HL-60/S4 treated with phorbol 12-myristate 13-acetate at 8.2 ng/mL for 4 days and 3 days (cell line): ENCODE results near the gene SERPINB3.
"Not testable (repeated sequence)": the region's sequence is repeated elsewhere in the genome, so short reads cannot be mapped to it uniquely, and the experiment has no call there.

Source experiments
- in situ Hi-C: fragments of 300-500 bp; cut with MboI; formaldehyde crosslinking; loops from 2 replicates; pipeline ENCODE4 v1.15.0; 2022; ENCODE audit warnings: low sequenced_read_pairs

SERPINB3 gene

GRCh38 chr18:63661750-63662149, at the start of gene SERPINB3:
TSS of gene SERPINB3 (minus strand) at chr18:63661893. CDS start at chr18:63661216, 677 bp downstream.
- in situ Hi-C loops, result not testable (repeated sequence)

- in situ Hi-C loops, result no loop called here
These were observed 47.0 kb upstream of the SERPINB3 start for GRCh38 chr18:63708650-63709049.

GRCh38 chr18:63707816-63708215, 46.1 kb upstream of the SERPINB3 start:
- in situ Hi-C loops, result no loop called here

GRCh38 chr18:63705401-63705800, 43.7 kb upstream of the SERPINB3 start:
- in situ Hi-C loops, result no loop called here

- in situ Hi-C loops, result no loop called here
These were observed 41.0 kb upstream of the SERPINB3 start, which contains the start of gene SERPINB11 for GRCh38 chr18:63702660-63703059. TSS of gene SERPINB11 (plus strand) at chr18:63702960. CDS start at chr18:63710194, 7,234 bp downstream.

- in situ Hi-C loops, result no loop called here
These were observed 40.3 kb upstream of the SERPINB3 start for GRCh38 chr18:63701952-63702351.

- in situ Hi-C loops, result no loop called here
These were observed 38.8 kb upstream of the SERPINB3 start for GRCh38 chr18:63700501-63700900.

GRCh38 chr18:63697097-63697660, 35.5 kb upstream of the SERPINB3 start:
- in situ Hi-C loops, result no loop called here

GRCh38 chr18:63689064-63689463, 27.4 kb upstream of the SERPINB3 start:
- in situ Hi-C loops, result no loop called here

GRCh38 chr18:63686871-63687270, 25.2 kb upstream of the SERPINB3 start:
- in situ Hi-C loops, result no loop called here

GRCh38 chr18:63684718-63685117, 23.0 kb upstream of the SERPINB3 start:
- in situ Hi-C loops, result no loop called here

GRCh38 chr18:63683890-63684289, 22.2 kb upstream of the SERPINB3 start:
- in situ Hi-C loops, result no loop called here

GRCh38 chr18:63683152-63683551, 21.5 kb upstream of the SERPINB3 start:
- in situ Hi-C loops, result no loop called here

GRCh38 chr18:63681449-63682340, 20.0 kb upstream of the SERPINB3 start:
- in situ Hi-C loops, result no loop called here

- in situ Hi-C loops, result no loop called here
These were observed 18.3 kb upstream of the SERPINB3 start for GRCh38 chr18:63679820-63680606.

GRCh38 chr18:63677500-63678225, 16.0 kb upstream of the SERPINB3 start:
- in situ Hi-C loops, result no loop called here

- in situ Hi-C loops, result no loop called here
These were observed 15.0 kb upstream of the SERPINB3 start for GRCh38 chr18:63676526-63677323.

- in situ Hi-C loops, result no loop called here
These were observed 2.9 kb upstream of the SERPINB3 start for GRCh38 chr18:63664571-63664970.

- in situ Hi-C loops, result not testable (repeated sequence)
These were observed 2.8 kb downstream of the SERPINB3 start for GRCh38 chr18:63658920-63659319.

- in situ Hi-C loops, result not testable (repeated sequence)
These were observed 11.4 kb downstream of the SERPINB3 start for GRCh38 chr18:63650271-63650670.
